ENCODE results near the gene CDK2.
"Not testable (repeated sequence)": the region's sequence is repeated elsewhere in the genome, so short reads cannot be mapped to it uniquely, and the experiment has no call there.

The CDK2 gene

GRCh38 chr12:55982319-55982936, 15.8 kb downstream of the CDK2 start:
- no peak for DNase-seq

DNA sequence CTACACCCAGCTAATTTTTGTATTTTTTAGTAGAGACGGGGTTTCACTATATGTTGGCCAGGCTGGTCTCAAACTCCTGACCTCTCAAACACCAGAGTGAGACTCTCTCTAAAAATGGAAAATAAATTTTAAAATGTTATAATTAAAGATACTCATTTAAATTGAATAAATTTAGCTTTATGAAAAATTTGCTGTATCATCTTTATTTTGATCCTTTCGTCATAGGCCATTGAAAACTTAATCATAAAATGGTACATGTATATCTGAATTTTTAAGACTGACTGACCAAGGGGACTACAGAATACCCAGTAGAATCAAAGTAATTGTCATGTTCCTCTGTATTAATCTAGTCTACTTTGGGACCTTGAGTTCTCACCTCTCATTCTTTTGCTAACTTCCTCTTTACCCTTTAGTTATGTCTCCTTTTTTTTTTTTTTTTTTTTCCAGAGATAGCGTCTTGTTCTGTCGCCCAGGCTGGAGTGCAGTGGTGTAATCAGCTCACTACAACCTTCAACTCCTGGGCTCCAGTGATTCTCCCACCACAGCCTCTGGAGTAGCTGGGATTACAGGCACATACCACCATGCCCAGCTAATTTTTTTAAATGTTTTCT, 16.7 kb downstream of the CDK2 start:
- DNase-seq = no peak

GRCh38 chr12:55984861-55985260, 18.2 kb downstream of the CDK2 start:
- no peak for DNase-seq

DNA sequence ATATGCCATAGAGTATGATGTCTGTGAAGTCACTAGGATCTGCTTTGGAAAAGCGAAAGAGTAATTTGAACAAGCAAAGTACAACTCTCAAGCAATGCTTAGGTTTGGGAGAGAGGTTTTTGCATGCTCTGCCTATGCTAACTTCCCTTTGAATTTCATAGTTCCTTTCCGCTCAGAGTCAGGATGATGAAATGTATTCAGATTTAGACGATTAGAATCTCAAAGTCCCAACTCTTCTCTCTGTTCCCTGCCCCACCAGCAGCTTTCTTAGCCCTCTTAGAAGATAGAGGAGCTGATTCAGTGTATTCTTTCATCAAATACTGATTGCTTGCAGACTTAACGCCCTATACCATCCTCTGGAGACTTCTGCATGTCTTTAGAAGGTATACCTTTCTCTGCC, 18.7 kb downstream of the CDK2 start:
- DNase-seq = no peak

GRCh38 chr12:55985976-55986375, 19.3 kb downstream of the CDK2 start:
- not testable (repeated sequence) for DNase-seq

DNA sequence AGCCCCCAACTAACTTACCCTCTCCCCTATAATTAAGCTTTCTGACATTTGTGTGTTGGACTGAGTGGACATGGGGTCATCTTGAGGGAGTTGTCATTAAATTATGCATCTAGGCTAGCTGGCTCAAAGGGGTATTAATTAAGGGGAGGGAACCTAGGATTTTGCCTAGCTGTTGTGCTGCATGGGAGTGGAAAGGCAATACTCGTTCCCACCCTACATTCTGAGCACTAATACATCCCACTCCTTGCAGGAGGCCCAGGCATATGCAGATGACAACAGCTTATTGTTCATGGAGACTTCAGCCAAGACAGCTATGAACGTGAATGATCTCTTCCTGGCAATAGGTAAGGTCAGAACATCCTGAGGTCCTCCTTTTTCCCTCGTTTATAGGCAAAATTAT, 24.5 kb downstream of the CDK2 start:
- no peak for DNase-seq

- DNase-seq = no peak
Measured at GRCh38 chr12:55993230-55993853, 26.7 kb downstream of the CDK2 start.

DNA sequence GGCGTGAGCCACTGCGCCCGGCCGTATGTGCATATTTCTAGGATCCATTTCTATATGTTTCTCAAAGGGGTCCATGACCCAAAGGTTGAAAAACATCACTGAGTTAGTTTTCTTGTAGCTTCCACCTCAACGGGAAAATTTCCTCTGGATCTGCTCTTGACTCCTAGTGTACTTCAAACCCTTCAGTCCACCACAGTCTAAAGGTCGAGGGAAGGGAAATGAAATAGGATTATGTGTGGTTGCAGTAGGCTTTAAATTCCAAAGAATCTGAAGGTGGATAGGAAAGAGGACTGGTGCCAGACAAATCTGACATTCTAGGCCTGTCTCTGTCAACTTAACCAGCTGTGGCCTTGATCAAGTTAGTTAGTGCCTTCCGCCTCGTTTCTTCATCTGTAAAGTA, 28.7 kb downstream of the CDK2 start:
- DNase-seq = no peak

DNA sequence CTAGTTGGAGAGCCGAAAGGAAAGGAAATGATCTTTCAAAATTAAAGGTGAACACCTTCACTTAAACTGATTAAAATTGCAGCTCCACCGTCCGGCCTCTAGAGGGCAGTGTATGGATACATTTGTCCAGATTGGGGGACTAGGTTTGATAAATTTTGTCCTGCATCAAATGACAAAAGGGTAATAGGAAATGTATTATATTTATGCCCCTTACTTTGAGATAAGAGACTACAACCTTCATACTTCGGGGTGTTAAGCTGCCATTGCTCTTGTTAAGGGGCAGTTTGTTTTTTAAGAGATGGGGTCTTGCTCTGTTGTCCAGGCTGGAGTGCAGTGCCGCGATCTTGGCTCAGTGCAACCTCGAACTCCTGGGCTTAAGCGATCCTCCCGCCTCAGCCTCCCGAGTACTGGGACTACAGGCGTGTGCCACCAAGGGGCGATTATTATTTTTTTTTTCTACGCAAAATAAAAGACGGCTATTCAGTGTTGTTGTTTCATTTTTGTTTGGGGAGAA, 29.6 kb downstream of the CDK2 start:
- DNase-seq = peak; percentile 63

DNA sequence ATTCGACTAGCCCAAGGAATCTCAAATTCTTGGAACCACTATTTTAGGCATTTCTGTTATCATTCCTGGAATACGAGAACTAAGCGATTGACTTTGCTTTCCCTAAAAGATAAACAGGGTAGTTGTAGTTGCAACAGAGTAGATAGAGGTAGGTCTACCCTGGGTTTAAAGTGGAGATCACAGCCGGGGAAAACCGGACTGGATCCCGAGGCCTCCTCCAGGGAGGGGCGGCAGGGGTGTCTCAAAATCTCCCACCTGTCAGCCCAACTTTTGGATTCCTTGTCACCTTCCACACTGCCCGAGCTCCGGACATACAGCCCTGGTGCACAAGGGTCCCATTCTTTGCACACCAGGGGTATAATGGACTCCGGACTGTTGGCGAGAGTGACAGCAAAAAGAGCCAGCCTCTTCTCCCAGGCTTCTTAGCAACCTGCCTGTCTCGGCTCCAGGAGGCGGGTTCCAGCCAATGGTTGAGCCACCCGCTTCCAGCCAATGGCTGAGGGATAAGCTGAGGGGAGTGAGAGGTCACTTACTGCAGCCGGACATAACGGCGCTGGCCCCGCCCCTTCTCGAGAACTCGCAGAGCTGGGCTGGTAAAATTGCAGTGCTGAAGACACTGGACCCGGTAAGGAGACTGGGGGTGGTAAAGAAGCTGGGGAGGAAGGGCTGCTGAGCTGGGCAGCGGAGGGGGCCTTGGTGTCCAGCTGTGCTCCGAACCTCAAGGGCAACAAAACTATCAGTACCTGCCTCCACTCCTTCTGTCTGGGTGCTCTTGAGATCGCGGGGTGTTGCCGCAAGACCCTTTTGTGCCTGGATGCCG, 30.3 kb downstream of the CDK2 start, which contains the start of gene SUOX:
TSS of gene SUOX (plus strand) at position 562 of the 820 bp plus-strand sequence. CDS start 4,946 bp downstream, outside the sequence.
- no peak for DNase-seq

DNA sequence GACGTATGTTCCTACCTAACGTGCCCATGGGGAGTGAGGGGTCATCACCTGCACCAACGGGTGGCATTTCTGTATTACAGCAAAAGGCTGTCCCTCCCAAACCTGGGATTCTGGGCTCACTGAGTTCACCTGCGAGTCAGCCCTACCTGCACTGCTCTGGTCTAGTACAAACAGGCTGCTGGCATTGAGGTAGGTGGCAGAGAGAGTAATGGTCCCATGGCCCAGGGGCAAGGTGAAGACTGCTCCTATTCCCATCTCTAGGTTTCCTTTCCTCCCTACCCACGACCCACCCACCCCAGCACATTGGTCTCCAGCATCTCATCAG, 30.9 kb downstream of the CDK2 start:
- DNase-seq = no peak

GRCh38 chr12:55999522-55999921, 32.9 kb downstream of the CDK2 start:
- DNase-seq = not testable (repeated sequence)

GRCh38 chr12:55999999-56000540, 33.4 kb downstream of the CDK2 start:
- not testable (repeated sequence) for DNase-seq

DNA sequence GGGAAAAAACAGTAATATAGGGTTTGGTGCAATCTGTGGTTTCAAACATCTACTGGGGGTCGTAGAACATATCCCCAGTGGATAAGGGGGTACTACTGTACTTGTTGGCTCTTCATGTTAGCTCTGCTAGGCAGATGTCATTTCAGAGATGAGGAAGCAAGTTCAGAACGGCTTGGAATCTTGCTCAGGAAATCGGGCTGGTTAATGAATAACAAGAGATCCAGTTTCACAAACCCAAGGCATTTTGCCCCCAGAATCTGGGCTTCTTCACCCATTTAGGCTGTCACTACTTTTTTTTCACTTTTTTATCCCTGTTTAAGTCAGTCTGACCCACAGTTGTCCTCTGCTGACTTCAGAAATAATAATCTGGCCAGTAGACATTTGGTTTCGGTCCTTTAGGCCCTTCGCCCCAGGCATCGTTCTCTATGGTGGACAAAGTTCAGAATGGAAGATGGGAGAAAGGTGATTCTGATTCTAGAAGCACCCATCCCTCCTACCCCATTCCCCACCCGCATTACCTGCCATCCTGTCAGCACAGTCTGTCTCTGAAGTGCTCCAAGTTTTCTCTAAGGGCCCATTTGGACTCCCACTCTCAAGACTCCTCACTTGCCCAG, 35.0 kb downstream of the CDK2 start:
- no peak for DNase-seq

- not testable (repeated sequence) for DNase-seq
Measured at GRCh38 chr12:56003376-56003775, 36.7 kb downstream of the CDK2 start.

- DNase-seq = no peak
Measured at GRCh38 chr12:56004211-56004610, 37.6 kb downstream of the CDK2 start.

DNA sequence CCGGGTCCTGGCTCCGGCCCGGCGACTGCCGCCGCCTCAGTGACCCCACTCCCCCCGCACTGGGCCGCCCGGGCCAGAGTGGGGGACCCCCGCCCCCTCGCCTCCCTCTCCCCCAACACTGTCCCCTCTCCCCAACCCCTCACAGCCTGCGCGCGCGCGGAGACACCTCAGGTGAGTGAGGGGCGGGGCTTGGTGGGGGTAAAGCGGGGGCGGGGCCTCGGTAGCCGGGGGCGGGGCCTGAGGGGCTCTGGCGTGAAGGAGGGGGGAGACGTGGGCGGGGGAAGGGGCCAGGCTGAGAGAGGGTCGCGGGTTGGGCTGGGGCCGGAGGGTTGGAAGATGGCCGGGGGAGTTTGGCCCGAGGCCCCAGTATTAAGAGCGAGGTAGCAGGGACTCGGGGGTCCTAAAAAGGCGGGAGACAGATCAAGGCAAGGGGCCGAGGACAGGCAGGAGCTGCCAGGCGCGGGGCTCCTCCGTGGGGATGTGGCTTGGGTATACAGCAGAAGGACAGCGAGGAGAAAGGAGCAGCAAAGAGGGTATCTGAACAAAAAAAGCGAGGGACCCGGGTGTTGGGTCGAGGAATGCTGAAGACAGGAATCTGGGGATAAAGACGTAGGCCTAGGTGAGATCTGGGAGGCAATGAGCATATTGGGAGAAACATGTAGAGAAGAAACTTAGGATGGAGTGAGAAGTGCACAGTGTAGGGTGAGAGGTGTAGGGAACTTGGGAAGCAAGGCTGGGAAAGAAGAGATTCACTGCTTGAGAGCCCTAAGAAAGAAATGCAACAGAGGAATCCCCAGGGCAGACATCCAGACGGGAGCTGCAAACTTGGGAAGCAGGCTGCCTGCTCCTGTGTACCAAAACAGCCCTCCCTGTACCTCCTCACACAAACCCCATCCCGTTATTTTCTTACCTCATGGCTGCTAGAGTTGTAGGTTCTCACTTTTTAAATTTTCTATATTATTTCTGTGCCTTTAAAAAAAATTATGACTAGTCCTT, 41.2 kb downstream of the CDK2 start:
- DNase-seq = peak; percentile 67

- no peak for DNase-seq
Measured at GRCh38 chr12:56010111-56010570, 43.5 kb downstream of the CDK2 start.

- no peak for DNase-seq
Measured at GRCh38 chr12:56011509-56012090, 45.0 kb downstream of the CDK2 start.

- no peak for DNase-seq
Measured at GRCh38 chr12:56013482-56013881, 46.9 kb downstream of the CDK2 start.

GRCh38 chr12:56014205-56014604, 47.6 kb downstream of the CDK2 start:
- DNase-seq = no peak

Measured in activated gamma-delta T cell treated with Interleukin-2 at 50 U/mL for 16 hours (primary cell).